Middle frontal gyrus (tissue), 1 donor: ENCODE data around the gene GMPPA.

Experiments
- DNase-seq: peaks from one replicate; pipeline ENCODE4 v3.0.0-alpha.2; 2015; ENCODE audit warnings: low spot score; ENCODE audit errors: extremely low spot score

GMPPA gene

DNA sequence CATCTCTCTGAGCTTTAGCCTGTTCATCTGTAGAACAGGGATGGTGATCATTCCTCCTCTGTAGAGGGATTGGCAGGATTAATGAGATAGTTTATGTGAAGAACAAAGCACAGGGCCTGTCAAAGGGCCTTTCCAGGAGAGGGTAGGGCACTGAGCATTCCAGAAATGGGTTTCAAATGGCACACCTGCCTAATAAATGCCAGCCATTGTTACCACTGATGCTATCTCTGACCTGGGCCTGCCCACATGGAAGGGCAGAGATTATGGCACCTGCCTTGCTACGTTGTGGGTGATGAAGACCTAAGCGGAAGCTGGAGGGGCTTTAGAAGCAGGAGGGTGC lies 31.0 kb upstream of the GMPPA start:
- DNase-seq = no peak

DNA sequence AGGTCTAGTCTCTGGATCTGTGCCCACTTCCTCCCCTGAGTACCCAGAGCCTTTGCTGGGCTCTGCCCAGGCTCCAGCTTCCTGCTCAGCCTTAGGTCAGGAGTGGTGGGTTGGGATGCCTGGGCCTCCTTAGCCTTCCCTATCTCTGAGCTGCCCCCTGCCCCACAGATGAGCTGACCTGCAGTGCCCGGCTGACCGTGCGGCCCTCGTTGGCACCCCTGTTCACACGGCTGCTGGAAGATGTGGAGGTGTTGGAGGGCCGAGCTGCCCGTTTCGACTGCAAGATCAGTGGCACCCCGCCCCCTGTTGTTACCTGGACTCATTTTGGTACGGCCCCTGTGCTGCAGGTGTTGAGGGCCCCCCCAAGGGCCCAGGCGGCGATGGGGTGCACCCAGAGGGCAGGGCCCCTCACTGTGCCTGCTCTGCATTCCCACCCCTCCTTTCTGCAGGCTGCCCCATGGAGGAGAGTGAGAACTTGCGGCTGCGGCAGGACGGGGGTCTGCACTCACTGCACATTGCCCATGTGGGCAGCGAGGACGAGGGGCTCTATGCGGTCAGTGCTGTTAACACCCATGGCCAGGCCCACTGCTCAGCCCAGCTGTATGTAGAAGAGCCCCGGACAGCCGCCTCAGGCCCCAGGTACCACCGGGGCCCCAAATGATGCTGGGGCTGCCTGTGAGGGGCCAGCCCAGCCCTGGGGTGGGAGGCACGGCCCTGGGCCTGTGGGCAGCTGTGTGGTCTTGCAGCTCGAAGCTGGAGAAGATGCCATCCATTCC lies 30.1 kb upstream of the GMPPA start:
- no peak for DNase-seq

DNA sequence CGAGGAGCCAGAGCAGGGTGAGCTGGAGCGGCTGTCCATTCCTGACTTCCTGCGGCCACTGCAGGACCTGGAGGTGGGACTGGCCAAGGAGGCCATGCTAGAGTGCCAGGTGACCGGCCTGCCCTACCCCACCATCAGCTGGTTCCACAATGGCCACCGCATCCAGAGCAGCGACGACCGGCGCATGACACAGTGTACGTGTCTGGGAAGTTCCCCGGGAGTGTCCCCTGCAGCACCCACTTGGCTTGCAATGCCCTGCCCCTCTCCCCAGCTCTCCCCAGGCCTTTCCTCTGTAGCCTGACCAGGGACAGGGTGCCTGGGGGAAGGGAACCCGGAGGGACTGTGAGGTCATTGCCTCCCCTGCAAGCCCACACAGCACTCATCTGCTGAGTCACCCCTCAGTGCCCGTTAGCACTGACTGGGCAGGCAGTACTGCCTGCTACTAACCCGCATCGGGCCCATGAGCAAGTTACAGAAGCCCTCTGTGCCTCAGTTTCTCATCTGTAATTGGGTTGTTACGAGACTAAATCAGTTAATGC lies 29.4 kb upstream of the GMPPA start:
- DNase-seq = no peak

DNA sequence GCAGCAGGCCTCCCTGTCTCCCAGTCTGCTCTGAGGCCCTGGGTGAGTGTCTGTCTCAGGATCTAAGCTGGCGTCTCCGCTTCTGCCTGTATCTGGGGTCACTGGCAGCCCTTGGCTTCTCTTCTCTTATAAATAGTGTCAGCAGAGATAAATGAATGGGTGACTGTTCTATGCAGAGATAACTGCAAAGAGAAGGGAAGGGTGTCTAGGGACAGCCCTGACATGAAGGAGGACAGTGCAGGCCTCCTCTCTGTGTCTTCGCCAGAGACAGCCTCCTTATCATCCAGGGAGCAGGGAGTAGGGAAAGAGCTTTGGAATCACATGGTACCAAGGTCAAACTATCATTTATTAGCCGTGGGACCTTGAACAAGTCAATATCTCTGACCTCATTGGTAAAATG lies 28.3 kb upstream of the GMPPA start:
- no peak for DNase-seq

DNA sequence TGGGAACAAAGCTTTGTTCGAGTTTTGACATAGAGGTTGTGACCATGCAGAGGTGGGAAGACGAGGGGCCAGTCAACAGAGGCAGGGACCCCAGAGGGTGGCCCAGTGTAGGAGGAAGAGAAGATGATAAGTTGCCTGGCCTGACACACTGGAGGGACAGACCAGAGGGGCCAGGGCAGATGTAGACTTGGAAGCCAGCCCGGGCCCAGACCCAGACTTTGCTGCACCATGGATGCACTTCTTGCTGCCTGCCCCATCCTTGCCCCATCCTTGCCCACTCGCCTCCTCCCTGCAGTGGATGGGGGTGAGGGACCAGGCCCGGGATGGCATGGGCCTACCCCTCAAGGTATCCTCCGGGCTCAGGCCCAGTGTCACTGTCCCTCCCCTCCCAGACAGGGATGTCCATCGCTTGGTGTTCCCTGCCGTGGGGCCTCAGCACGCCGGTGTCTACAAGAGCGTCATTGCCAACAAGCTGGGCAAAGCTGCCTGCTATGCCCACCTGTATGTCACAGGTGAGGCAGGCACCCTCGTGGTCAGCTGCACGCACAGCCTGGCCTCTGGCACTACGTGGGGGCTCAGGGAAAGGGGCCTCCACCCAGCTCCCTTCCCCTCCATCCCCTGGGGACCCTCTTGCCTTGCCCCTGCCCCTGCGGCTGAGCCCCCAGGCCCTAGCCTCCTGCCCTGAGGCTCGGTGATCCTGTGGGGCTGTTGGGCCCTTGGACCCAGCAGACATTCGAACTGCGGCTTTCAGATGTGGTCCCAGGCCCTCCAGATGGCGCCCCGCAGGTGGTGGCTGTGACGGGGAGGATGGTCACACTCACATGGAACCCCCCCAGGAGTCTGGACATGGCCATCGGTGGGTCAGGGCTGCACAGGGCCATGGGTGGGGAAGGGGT lies 27.0 kb upstream of the GMPPA start:
- DNase-seq = no peak

DNA sequence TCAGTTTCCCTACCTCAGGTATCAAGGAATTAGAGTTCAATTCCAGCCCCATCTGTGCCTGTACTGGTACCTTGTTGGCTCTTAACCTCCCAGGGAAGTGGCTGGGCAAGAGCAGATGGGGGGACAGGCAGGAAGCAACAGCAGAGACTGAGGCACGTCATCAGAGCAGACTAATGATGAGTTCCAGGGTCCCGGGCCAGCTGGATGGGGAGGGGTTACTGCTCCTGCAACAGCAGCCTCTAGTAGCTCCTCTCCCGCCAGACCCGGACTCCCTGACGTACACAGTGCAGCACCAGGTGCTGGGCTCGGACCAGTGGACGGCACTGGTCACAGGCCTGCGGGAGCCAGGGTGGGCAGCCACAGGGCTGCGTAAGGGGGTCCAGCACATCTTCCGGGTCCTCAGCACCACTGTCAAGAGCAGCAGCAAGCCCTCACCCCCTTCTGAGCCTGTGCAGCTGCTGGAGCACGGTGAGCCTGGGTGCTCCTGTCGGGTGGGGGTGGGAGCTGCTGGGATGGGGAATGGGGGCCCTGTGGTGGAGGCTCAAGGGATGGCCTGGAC lies 26.0 kb upstream of the GMPPA start:
- no peak for DNase-seq

DNA sequence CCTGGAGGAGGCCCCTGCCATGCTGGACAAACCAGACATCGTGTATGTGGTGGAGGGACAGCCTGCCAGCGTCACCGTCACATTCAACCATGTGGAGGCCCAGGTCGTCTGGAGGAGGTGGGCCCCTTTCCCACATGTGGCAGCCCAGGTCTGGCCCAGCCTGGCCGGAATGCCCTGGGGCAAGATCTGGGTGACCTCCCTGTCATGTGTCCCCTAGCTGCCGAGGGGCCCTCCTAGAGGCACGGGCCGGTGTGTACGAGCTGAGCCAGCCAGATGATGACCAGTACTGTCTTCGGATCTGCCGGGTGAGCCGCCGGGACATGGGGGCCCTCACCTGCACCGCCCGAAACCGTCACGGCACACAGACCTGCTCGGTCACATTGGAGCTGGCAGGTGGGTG lies 25.2 kb upstream of the GMPPA start:
- no peak for DNase-seq

DNA sequence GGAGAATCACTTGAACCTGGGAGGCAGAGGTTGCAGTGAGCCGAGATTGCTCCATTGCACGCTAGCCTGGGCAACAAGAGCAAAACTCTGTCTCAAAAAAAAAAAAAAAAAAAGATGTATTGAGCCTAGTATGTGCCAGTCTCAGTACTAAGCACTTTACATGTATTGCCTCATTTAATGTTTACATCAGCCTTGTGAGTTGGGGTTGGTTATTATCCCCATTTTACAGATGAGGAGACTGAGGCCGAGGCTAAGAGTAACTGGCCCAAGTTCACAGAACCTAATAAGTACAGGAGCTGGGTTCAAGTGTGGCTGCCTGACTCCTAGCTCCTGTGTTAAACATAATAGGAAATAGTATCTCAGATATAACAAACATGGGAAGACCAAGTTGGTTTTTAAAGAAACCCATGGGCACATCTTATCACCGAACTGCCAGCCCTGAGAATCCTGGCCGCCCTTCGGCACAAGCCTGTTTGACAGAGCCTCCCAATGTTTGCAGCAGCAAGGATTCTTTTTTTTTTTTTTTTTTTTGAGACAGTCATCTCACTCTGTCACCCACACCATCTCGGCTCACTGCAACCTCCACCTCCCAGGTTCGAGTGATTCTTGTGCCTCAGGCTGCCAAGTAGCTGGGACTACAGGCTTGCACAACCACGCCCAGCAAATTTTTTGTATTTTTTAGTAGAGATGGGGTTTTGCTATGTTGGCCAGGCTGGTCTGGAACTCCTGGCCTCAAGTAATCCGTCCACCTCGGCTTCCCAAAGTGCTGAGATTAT lies 24.2 kb upstream of the GMPPA start:
- no peak for DNase-seq

DNA sequence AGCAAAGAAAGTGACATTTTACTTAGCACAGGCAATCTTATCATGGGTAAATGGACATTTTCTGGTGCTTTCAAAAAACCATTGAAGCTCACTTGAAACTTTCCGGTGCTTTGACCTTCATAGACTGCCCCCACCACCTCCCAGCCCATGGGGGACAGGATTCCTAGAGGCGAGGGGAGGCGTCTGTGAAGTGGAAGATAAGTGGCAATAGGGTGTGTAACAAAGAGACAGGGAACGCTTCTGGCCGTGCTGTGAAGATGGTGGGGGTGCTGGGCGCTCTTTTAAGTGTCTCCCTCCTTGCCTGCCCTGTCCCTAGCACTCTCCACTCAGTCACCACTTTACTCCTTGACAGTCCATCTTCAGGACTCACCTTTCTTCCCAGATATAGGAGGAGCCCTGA lies 23.4 kb upstream of the GMPPA start:
- no peak for DNase-seq

DNA sequence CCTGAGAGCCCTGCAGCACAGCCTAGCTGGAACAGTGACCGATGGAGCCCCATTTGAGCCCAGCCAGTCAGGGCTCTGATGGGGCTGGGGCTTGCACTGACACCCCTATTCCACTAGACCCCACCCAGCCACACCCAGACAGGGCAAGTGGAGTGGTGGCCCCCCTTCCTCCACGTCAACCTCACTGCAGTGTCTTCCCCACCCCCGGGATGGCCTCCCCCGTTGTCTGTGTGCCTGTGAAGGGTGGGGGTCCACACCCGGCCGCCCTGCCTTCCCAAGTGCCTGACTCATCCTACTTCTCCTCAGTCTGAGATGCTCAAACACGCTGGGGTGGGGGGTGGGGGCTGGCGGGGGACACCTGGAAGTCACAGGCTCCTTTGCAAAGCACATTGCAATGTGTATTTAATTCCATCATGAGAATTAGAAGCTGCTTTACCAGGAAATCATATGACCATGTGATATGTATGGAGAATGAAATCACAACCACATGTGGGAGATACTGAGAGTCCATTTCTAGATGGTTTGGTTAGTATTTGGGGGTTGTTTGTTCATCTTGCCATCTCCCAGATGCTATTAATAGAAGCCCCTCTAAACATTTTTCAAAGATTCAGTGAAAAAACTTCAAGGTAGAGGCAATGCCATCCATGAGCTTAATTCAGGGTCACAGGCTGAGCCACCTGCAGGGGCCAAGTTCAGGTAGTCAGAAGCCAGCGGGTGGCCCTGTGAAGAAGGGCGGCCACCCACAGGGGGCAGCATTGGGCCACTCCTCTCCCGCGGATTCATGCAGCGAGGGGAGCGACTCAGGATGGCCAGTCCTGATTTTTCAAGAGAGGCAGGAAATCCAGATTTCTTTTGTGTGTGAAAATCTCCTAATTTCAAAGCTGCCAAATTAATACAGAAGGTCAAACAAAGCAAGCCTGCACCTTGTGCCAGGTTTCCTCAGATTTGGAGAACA lies 22.7 kb upstream of the GMPPA start:
- no peak for DNase-seq

DNA sequence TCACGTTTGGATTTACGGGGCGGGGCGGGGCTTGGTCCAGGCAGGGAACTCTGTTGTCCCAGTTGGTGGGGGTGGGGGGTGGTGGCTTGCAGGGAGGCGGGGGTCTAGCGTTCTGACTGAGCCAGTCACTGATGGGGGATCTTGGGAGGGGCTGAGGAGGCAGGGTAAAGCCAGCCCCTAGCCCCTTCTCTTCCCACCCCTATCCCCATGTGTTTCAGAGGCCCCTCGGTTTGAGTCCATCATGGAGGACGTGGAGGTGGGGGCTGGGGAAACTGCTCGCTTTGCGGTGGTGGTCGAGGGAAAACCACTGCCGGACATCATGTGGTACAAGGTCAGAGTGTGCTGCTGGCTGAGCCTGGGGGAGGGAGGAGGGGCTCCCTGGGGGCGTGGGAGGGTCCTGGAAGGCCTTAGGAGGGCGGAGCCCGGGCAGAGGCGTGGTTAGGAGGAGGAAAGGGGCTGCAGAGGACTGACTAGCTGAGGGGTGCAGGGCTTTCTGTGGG lies 22.0 kb upstream of the GMPPA start:
- DNase-seq = no peak

DNA sequence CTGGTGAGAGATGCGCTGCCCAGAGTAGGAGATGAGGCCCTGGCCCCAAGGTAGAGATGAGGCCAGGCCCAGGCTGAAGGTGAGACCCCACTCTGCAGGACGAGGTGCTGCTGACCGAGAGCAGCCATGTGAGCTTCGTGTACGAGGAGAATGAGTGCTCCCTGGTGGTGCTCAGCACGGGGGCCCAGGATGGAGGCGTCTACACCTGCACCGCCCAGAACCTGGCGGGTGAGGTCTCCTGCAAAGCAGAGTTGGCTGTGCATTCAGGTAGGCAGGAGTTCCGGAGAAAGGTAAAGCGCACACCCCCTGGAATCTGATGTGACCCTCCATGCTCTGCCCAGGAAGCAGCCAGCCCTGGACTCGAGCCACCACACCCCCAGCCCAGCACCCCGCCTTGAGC lies 21.5 kb upstream of the GMPPA start:
- DNase-seq = no peak

DNA sequence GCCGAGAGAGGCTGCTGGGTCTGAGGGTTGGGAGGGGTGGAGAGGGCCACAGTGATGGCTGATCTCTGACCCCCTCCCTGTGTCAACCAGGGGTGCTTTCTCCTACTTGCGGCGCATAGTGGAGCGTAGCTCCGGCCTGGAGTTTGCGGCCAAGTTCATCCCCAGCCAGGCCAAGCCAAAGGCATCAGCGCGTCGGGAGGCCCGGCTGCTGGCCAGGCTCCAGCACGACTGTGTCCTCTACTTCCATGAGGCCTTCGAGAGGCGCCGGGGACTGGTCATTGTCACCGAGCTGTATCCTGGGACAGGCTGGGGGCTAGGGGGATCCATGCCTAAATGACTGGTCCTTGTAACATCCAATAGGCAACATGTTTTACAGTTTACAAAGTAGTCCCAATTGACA lies 20.9 kb upstream of the GMPPA start:
- DNase-seq = no peak

DNA sequence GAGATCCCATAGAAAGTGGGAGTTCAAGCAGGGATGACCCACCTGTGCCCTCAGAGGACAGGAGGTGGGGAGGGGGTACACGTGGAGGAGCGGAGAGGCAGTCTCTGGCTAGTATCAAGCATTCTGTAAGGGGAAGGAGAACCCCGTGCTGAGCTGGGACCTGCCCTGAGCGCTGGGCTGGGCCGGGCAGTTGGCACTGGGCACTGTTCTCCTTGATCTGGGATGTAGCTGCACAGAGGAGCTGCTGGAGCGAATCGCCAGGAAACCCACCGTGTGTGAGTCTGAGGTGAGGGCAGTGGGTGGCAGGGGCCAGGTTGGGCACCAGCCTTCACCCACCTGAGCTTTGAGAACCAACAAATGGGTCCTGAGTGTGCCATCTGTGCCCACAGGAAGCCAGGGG lies 19.8 kb upstream of the GMPPA start:
- DNase-seq = no peak

DNA sequence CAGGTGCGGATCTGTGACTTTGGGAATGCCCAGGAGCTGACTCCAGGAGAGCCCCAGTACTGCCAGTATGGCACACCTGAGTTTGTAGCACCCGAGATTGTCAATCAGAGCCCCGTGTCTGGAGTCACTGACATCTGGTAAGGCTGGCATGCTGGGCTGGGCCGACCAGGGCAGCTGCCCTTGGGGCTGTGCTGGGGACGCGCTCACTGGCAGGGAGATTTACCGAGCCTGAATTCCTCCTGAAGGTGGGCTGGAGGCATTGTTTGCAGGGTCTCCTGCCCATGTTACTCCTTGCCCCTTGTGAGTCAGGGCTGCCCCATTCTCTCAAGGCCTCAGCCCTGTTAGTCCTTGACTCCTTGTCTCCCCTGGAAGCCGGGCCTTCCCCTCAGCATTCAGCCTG lies 18.7 kb upstream of the GMPPA start:
- DNase-seq = no peak

DNA sequence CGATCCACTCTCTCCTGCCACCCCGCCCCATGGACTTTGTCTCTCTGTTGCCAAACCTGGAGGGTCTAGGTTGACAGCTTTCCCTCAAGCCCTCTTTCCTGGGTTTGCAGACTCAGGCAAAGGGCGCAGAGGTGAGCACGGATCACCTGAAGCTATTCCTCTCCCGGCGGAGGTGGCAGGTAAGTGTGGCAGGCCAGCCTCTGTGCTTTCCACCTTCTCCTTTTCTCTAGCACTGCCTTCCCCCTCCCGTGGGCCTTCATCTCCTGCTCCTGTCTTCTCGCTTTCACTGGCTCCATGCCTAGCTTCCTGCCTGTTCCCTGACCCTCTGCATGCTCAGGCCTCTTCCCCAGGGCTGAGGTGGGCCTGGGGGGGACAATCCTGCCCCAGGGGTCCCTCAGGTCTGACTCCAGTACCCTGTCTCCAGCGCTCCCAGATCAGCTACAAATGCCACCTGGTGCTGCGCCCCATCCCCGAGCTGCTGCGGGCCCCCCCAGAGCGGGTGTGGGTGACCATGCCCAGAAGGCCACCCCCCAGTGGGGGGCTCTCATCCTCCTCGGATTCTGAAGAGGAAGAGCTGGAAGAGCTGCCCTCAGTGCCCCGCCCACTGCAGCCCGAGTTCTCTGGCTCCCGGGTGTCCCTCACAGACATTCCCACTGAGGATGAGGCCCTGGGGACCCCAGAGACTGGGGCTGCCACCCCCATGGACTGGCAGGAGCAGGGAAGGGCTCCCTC lies 15.9 kb upstream of the GMPPA start:
- no peak for DNase-seq

DNA sequence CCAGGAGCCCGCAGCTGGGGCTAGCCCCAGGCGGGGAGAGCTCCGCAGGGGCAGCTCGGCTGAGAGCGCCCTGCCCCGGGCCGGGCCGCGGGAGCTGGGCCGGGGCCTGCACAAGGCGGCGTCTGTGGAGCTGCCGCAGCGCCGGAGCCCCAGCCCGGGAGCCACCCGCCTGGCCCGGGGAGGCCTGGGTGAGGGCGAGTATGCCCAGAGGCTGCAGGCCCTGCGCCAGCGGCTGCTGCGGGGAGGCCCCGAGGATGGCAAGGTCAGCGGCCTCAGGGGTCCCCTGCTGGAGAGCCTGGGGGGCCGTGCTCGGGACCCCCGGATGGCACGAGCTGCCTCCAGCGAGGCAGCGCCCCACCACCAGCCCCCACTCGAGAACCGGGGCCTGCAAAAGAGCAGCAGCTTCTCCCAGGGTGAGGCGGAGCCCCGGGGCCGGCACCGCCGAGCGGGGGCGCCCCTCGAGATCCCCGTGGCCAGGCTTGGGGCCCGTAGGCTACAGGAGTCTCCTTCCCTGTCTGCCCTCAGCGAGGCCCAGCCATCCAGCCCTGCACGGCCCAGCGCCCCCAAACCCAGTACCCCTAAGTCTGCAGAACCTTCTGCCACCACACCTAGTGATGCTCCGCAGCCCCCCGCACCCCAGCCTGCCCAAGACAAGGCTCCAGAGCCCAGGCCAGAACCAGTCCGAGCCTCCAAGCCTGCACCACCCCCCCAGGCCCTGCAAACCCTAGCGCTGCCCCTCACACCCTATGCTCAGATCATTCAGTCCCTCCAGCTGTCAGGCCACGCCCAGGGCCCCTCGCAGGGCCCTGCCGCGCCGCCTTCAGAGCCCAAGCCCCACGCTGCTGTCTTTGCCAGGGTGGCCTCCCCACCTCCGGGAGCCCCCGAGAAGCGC lies 15.0 kb upstream of the GMPPA start:
- DNase-seq = no peak
